Effector memory CD4-positive, alpha-beta T cell (primary cell): ENCODE results near the gene NIPSNAP2.
"Not testable (repeated sequence)": the region's sequence is repeated elsewhere in the genome, so short reads cannot be mapped to it uniquely, and the experiment has no call there.

ENCODE experiments used
- DNase-seq, 3 donors: peaks; one replicate each; pipeline ENCODE4 v3.0.0-alpha.2; 2020
- H3K27ac ChIP-seq: 2 replicates; pipeline ENCODE4 v1.7.0; 2013; ENCODE audit warnings: mild to moderate bottlenecking, low read length, moderate library complexity; ENCODE audit not compliant: insufficient read depth, poor library complexity, severe bottlenecking
- H3K27me3 ChIP-seq: replicated peaks from 2 replicates; pipeline ENCODE4 v1.7.0; 2013; ENCODE audit warnings: mild to moderate bottlenecking, low read length; ENCODE audit not compliant: insufficient read depth, control insufficient read depth, poor library complexity, severe bottlenecking
- H3K36me3 ChIP-seq: 2 replicates; pipeline ENCODE4 v1.7.0; 2013; ENCODE audit warnings: mild to moderate bottlenecking, low read length, moderate library complexity; ENCODE audit not compliant: control insufficient read depth, insufficient read depth
- H3K4me1 ChIP-seq: 2 replicates; pipeline ENCODE4 v1.7.0; 2013; ENCODE audit warnings: low read length, mild to moderate bottlenecking; ENCODE audit not compliant: control insufficient read depth, insufficient read depth, poor library complexity, severe bottlenecking
- H3K4me3 ChIP-seq: 2 replicates; pipeline ENCODE4 v1.7.0; 2013; ENCODE audit warnings: low read length, low read depth, mild to moderate bottlenecking; ENCODE audit not compliant: insufficient read depth, poor library complexity, severe bottlenecking
- H3K9me3 ChIP-seq: 2 replicates; pipeline ENCODE4 v1.7.0; 2013; ENCODE audit warnings: mild to moderate bottlenecking, low read length, moderate library complexity; ENCODE audit not compliant: control insufficient read depth

Gene NIPSNAP2

DNA sequence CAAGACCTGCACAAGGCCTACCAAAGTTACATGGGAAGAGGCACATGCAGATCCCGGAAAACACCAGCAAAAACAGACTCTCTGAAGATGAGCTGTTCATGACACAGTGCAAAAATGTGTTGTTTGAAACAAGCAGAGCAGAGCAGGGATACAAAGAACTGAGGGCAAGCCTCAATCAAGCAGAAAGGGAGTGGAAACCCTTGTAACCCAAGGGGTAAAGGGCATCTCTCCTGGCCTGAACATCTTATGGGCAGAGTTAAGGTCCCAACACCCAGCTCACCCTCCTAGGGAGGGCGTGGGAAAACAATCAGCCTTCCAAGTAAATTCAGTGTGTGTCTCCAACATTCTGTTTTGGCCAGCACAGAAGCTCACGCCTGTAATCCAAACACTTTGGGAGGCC, 76.3 kb downstream of the NIPSNAP2 start:
- no peak overlapping the region for H3K4me3 ChIP-seq
- H3K27me3 ChIP-seq: no peaks in the 10 kb centered on the region
- H3K27ac ChIP-seq: no peak overlapping the region
- H3K9me3 ChIP-seq: no peaks in the 10 kb centered on the region
- H3K36me3 ChIP-seq: no peaks in the 10 kb centered on the region
- no peaks in the 10 kb centered on the region for H3K4me1 ChIP-seq
- DNase-seq: no peak

DNA sequence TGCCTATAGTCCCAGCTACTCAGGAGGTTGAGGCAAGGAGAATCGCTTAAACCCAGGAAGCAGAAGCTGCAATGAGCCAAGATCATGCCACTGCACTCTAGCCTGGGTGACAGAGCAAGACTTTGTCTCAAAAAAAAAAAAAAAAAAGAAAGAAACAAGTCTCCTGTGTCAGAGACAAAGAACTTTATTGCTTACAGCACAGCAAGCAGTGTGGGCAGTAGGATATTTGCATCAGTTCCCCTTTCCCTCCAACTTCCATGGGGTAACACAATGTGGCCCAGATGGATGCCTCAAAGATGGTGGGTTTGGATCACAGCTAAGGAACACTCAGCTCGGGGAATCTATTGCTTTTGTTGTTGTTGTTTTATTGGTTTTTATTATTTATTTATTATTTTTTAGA, 81.4 kb downstream of the NIPSNAP2 start:
- not testable (repeated sequence) for H3K36me3 ChIP-seq, H3K4me1 ChIP-seq, H3K9me3 ChIP-seq, H3K4me3 ChIP-seq, H3K27me3 ChIP-seq, DNase-seq, H3K27ac ChIP-seq

DNA sequence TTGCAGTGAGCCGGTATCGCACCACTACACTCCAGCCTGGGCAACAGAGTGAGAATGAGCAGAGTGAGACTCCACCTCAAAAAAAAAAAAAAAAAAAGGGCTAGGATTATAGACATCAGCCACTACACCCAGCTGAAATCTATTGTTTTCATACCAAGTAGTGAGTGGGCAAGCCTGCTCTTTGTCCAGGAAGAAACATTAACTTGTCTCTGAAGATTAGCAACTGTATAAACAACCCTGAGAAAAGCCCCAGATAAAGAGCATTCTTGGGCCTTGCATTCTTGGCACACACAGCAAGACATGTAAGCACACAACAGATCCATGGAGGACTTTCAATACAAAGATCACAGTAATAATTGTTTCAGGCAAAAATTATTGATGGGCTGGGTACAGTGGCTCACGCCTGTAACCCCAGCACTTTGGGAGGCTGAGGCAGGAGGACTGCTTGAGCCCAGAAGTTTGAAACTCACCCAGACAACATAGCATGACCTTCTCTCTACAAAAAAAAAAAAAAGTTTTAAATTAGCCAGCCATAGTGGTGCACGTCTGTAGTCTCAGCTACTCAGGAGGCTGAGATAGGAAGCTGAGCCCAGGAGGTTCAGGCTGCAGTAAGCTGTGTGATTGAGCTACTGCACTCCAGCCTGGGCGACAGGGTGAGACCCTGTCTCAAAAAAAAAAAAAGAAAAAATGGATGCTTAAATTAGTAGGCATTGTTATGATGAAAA, 82.5 kb downstream of the NIPSNAP2 start:
- H3K4me1 ChIP-seq: no peaks in the 10 kb centered on the region
- no peak overlapping the region for H3K27ac ChIP-seq
- no peaks in the 10 kb centered on the region for H3K9me3 ChIP-seq
- H3K4me3 ChIP-seq: no peak overlapping the region
- no peaks in the 10 kb centered on the region for H3K36me3 ChIP-seq
- no peaks in the 10 kb centered on the region for H3K27me3 ChIP-seq
- no peak for DNase-seq

DNA sequence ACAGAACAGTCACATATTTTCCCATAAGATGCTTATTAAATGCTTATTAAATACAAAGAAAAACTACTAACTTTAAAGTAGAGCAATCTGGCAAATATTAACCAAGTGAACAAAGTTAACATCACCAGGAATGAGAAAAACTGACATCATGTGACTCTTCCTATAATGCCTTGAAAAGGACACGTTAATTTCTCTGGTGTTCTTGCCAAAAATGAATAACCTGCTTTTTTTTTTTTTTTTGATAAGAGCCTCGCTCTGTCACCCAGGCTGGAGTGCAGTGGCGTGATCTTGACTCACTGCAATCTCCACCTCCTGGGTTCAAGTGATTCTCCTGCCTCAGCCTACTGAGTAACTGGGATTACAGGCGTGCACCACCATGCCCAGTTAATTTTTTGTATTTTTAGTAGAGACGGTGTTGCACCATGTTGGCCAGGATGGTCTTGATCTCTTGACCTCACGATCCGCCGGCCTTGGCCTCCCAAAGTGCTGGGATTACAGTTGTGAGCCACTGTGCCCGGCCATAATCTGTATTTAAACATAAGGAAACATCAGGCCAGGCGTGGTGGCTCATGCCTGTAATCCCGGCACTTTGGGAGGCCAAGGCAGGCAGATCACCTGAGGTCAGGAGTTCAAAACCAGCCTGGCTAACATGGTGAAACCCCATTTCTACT, 83.2 kb downstream of the NIPSNAP2 start:
- H3K4me3 ChIP-seq, H3K27me3 ChIP-seq, DNase-seq, H3K9me3 ChIP-seq, H3K27ac ChIP-seq, H3K36me3 ChIP-seq, H3K4me1 ChIP-seq: not testable (repeated sequence)

DNA sequence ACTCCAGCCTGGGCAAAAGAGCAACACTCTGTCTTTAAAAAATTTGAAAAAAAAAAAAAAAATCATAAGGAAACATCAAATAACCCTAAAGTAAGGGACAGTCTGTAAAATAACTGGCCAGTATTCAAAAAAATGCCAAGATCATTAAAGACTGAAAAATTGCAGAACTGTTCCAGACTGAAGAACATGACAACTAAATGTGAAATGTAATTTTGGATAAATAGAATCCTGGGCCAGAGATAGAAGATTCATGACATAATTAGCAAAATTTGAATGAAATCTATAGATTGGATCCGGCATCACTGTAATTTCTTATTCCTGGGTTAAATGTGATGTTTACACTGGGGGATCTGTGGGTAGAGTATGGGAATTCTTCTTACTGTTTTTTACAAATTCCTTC, 83.9 kb downstream of the NIPSNAP2 start:
- no peak overlapping the region for H3K27ac ChIP-seq
- H3K27me3 ChIP-seq: no peaks in the 10 kb centered on the region
- H3K4me1 ChIP-seq: peaks cover 10% of the 10 kb centered on the region
- no peaks in the 10 kb centered on the region for H3K9me3 ChIP-seq
- peaks cover under 1% of the 10 kb centered on the region for H3K36me3 ChIP-seq
- DNase-seq: no peak
- no peak overlapping the region for H3K4me3 ChIP-seq

DNA sequence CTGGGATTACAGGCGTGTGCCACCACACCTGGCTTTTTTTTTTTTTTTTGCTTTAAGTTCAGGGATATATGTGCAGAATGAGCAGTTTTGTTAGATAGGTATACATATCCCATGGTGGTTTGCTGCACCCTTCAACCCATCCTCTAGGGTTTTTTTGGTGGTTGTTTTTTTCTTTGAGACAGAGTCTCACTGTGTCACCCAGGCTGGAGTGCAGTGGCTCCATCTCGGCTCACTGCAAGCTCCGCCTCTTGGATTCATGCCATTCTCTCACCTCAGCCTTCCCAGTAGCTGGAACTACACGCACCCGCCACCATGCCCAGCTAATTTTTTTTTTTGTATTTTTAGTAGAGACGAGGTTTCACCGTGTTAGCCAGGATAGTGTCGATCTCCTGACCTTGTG, 84.4 kb downstream of the NIPSNAP2 start:
- not testable (repeated sequence) for H3K27ac ChIP-seq, H3K4me3 ChIP-seq, DNase-seq, H3K27me3 ChIP-seq, H3K9me3 ChIP-seq, H3K36me3 ChIP-seq
- peaks cover 10% of the 10 kb centered on the region for H3K4me1 ChIP-seq
